HCT116 (cell line): ENCODE data around the gene ZXDC.

Experiments used
- ATF3 ChIP-seq: IDR thresholded peaks from 2 replicates; pipeline ENCODE4 v1.6.1; 2012
- CTCF ChIP-seq, 3 experiments: fragments of 200-600 bp in 1 of 3; sonication (generic) in 1 of 3; IDR thresholded peaks in 2 of 3; conservative IDR thresholded peaks in 1 of 3; 2 replicates each; pipeline ENCODE4 v1.5.1; 2012 to 2017; ENCODE audit warnings: low read depth in 2 of 3, low read length in 2 of 3, antibody characterized with exemption in 1 of 3, borderline replicate concordance in 1 of 3, control low read depth in 1 of 3, mild to moderate bottlenecking in 1 of 3, mixed read lengths in 1 of 3, mixed run types in 1 of 3, moderate library complexity in 1 of 3; ENCODE audit not compliant: insufficient read depth in 1 of 3
- EGR1 ChIP-seq: IDR thresholded peaks from 2 replicates; pipeline ENCODE4 v1.6.1; 2012; ENCODE audit warnings: low read depth
- EZH2 ChIP-seq: fragments of 200-600 bp; sonication (generic); IDR thresholded peaks from 2 replicates; pipeline ENCODE4 v1.6.1; 2017; ENCODE audit warnings: antibody characterized with exemption, mixed run types
- EZH2phosphoT487 ChIP-seq: fragments of 200-600 bp; IDR thresholded peaks from 2 replicates; pipeline ENCODE4 v1.6.1; 2018; ENCODE audit warnings: antibody characterized with exemption, borderline replicate concordance
- JUND ChIP-seq: IDR thresholded peaks from 2 replicates; pipeline ENCODE4 v1.6.1; 2012
- POLR2A ChIP-seq: IDR thresholded peaks from 2 replicates; pipeline ENCODE4 v1.7.0; 2011; ENCODE audit warnings: borderline replicate concordance; ENCODE audit not compliant: insufficient read depth, insufficient read length; ENCODE audit errors: extremely low read depth
- POLR2AphosphoS5 ChIP-seq: IDR thresholded peaks from 2 replicates; pipeline ENCODE4 v1.6.1; 2011; ENCODE audit warnings: mild to moderate bottlenecking, low read depth, low read length, moderate library complexity
- RAD21 ChIP-seq: IDR thresholded peaks from 2 replicates; pipeline ENCODE4 v1.6.1; 2012; ENCODE audit warnings: low read depth, mild to moderate bottlenecking
- SIN3A ChIP-seq: IDR thresholded peaks from 2 replicates; pipeline ENCODE4 v1.6.1; 2012; ENCODE audit warnings: low read depth
- SRF ChIP-seq: IDR thresholded peaks from 2 replicates; pipeline ENCODE4 v1.6.1; 2012; ENCODE audit warnings: low read depth
- ZBTB33 ChIP-seq: IDR thresholded peaks from 2 replicates; pipeline ENCODE4 v1.6.1; 2011; ENCODE audit warnings: mild to moderate bottlenecking, low read length, moderate library complexity; ENCODE audit not compliant: insufficient replicate concordance; ENCODE audit errors: extremely low read depth
- ZNF274 ChIP-seq: fragments of 200-500 bp; sonication (Bioruptor generic); IDR thresholded peaks from 2 replicates; pipeline ENCODE4 v1.6.1; 2014; ENCODE audit warnings: mild to moderate bottlenecking, low read depth, low read length, inconsistent platforms

- TF ChIP-seq ZNF274 (no peak), CTCF (IDR thresholded peaks at IDR 0.05 in 2 of 3, conservative IDR thresholded peaks at IDR 0.05 in 1 of 3; ENCODE audit: borderline replicate concordance in 1 of 3, insufficient read depth in 1 of 3, low read depth in 2 of 3, low read length in 2 of 3) (no peak), ZBTB33 (no peak), POLR2A (no peak), POLR2AphosphoS5 (no peak), EZH2phosphoT487 (no peak), EGR1 (no peak), SIN3A (no peak), SRF (no peak), EZH2 (no peak), ATF3 (no peak), RAD21 (no peak), JUND (no peak)
Measured at GRCh38 chr3:126523745-126524428, 48.2 kb upstream of the ZXDC start, which contains the start of gene CHST13.
